HL-60 (cell line): Measurements from ENCODE around the gene FSD2.

ENCODE experiments used
- DNase-seq, 2 experiments: peaks; one replicate each; pipeline ENCODE4 v3.0.0-alpha.2; 2010 to 2020; ENCODE audit warnings: low read depth in 1 of 2, low spot score in 1 of 2
- H3K27ac ChIP-seq: fragments of 250-450 bp; sonication (Bioruptor Pico); replicated peaks from 2 replicates; pipeline ENCODE4 v1.5.1; 2020; ENCODE audit warnings: mild to moderate bottlenecking, moderate library complexity
- H3K27me3 ChIP-seq: fragments of 250-450 bp; sonication (Bioruptor Pico); 2 replicates; pipeline ENCODE4 v1.5.1; 2021; ENCODE audit warnings: mild to moderate bottlenecking, moderate library complexity; ENCODE audit not compliant: insufficient read depth, poor library complexity, severe bottlenecking
- H3K4me3 ChIP-seq: replicated peaks from 2 replicates; pipeline ENCODE4 v1.5.1; 2011; ENCODE audit warnings: mild to moderate bottlenecking, control low read depth, low read length; ENCODE audit not compliant: insufficient read depth
- CTCF ChIP-seq: IDR thresholded peaks from one replicate; pipeline ENCODE4 v1.5.1; 2011; ENCODE audit warnings: low read length, control low read depth, inconsistent platforms; ENCODE audit not compliant: insufficient read depth
- GABPA ChIP-seq: IDR thresholded peaks from 2 replicates; pipeline ENCODE4 v1.6.1; 2012; ENCODE audit warnings: low read depth
- POLR2AphosphoS5 ChIP-seq: IDR thresholded peaks from 2 replicates; pipeline ENCODE4 v1.6.1; 2012; ENCODE audit warnings: low read depth
- SPI1 ChIP-seq: IDR thresholded peaks from 2 replicates; pipeline ENCODE4 v1.6.1; 2012; ENCODE audit warnings: low read depth, mild to moderate bottlenecking, borderline replicate concordance
- TF ChIP-seq, protein P1 (sequence below): IDR thresholded peaks from 2 replicates; pipeline ENCODE4 v1.6.1; 2012; ENCODE audit warnings: low read depth; ENCODE audit not compliant: insufficient replicate concordance

The FSD2 gene

DNA sequence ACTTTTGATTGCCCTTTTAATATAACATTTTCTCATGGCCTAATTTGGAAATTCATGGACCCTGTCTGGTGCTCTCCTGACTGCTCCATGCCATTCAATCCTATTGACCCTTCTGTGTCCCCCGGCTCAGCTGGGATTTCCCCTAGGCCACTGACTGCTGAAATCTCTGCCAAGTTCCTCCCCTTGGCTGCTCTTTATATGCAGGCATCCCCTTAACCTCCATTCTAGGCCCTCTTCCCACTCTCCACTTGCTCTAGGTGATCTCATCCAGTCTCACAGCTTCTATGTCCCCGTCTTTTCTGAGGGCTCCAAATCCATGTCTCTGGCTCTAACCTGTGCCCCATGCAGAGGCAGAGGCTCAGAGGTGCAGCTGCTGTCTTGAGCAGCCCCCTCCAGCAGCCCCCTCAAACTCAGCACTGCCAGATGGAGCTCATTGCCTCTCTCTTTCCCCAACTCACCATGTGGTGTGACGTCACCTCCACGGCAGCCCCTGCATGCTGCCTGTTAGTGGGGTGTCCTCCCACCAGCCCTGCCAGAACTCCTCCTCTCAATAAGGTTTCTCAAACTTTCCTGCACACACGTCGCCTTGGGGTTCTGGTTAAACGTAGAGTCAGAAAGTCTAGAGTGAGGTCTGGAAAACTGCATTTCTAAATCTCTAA is 6.6 kb downstream of the FSD2 start:
- H3K27me3 ChIP-seq: no peaks in the 10 kb centered on the region
- H3K27ac ChIP-seq: no peak overlapping the region
- TF ChIP-seq POLR2AphosphoS5 (no peak), CTCF (no peak), SPI1 (no peak), GABPA (no peak)
- TF ChIP-seq, protein P1, sequence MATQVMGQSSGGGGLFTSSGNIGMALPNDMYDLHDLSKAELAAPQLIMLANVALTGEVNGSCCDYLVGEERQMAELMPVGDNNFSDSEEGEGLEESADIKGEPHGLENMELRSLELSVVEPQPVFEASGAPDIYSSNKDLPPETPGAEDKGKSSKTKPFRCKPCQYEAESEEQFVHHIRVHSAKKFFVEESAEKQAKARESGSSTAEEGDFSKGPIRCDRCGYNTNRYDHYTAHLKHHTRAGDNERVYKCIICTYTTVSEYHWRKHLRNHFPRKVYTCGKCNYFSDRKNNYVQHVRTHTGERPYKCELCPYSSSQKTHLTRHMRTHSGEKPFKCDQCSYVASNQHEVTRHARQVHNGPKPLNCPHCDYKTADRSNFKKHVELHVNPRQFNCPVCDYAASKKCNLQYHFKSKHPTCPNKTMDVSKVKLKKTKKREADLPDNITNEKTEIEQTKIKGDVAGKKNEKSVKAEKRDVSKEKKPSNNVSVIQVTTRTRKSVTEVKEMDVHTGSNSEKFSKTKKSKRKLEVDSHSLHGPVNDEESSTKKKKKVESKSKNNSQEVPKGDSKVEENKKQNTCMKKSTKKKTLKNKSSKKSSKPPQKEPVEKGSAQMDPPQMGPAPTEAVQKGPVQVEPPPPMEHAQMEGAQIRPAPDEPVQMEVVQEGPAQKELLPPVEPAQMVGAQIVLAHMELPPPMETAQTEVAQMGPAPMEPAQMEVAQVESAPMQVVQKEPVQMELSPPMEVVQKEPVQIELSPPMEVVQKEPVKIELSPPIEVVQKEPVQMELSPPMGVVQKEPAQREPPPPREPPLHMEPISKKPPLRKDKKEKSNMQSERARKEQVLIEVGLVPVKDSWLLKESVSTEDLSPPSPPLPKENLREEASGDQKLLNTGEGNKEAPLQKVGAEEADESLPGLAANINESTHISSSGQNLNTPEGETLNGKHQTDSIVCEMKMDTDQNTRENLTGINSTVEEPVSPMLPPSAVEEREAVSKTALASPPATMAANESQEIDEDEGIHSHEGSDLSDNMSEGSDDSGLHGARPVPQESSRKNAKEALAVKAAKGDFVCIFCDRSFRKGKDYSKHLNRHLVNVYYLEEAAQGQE: no peak
- no peak overlapping the region for H3K4me3 ChIP-seq
- DNase-seq: no peak

DNA sequence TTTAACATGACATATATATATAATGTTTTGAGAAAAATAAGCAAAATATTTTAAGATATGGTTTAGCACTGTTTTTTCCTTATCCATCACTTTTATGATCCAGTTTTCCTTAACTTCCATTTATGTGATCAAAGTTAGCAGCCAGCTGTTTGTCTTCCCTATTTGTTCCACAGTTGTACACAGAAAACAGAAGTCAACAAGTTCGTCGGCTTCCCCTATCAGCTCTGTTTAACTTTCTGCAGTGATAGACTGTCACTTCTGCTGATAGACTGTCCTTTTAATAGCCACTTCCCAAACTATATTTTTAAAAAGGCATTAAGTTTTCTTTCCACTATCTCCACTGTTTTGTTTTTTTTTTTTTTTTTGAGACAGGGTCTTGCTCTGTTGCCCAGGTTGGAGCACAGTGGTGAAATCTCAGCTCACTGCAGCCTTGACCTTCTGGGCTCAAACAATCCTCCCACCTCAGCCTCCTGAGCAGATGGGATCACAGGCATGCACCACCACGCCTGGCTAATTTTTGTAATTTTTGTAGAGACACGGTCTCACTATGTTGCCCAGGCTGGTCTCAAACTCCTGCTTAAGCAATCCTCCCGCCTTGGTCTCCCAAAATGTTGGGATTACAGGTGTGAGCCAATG is 7.2 kb downstream of the FSD2 start:
- H3K4me3 ChIP-seq: no peak overlapping the region
- H3K27me3 ChIP-seq: no peaks in the 10 kb centered on the region
- H3K27ac ChIP-seq: no peak overlapping the region
- TF ChIP-seq SPI1 (peak; percentile 1; the same call in 1 of the 2 replicates), CTCF (no peak)
- DNase-seq: no peak

DNA sequence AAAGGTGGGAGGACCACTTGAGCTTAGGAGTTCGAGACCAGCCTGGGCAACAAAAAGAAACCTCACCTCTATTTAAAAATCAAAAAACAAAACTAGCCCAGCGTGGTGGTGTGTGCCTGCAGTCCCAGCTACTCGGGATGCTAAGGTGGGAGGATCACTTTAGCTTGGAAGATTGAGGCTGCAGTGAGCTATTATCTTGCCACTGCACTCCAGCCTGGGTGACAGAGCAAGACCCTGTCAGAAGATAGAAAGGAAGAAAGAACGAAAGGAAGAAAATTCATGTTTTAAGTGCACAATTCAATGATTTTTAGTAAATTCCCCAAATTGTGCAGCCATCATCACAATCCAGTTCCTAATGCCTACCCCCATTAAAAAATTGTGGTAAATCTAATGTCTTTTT is 7.8 kb downstream of the FSD2 start:
- no peak for TF ChIP-seq SPI1
- no peak for TF ChIP-seq POLR2AphosphoS5
- TF ChIP-seq GABPA: no peak
- no peak for TF ChIP-seq CTCF
- TF ChIP-seq, protein P1: no peak
- no peak for DNase-seq
- no peak overlapping the region for H3K4me3 ChIP-seq
- no peaks in the 10 kb centered on the region for H3K27me3 ChIP-seq
- H3K27ac ChIP-seq: no peak overlapping the region

DNA sequence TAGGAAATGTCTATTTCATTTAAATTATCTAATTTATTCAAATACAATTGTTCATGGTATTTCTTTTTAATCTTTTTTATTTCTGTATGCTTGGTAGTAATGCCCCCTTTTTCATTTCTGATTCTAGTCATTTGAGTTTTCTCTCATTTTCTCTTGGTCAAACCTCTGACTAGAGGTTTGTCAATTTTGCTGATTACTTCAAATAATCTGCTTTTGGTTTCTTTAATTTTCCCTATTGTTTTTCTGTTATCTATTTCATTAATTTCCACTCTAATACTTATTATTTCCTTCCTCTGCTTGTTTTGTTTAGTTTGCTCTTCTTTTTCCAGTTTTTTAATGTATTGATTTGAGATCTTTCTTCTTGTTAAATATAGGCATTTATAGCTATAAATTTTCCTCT is 12.1 kb downstream of the FSD2 start:
- no peak for DNase-seq
- TF ChIP-seq SPI1: no peak
- TF ChIP-seq POLR2AphosphoS5: no peak
- TF ChIP-seq, protein P1: no peak
- TF ChIP-seq CTCF: no peak
- no peak for TF ChIP-seq GABPA
- no peak overlapping the region for H3K27ac ChIP-seq
- H3K27me3 ChIP-seq: no peaks in the 10 kb centered on the region
- H3K4me3 ChIP-seq: no peak overlapping the region
